B cell (primary cell): ENCODE data around the gene CYFIP1. TPM values are rescaled to one million over a fixed set of nuclear protein-coding genes. Genes with fewer than 3 reads are reported as not detected.

Experiments used
- ATAC-seq: fragments of 200-7000 bp; cut with Tn5 transposase; one replicate; pipeline ENCODE4 v1.10.0; 2021; ENCODE audit warnings: low read depth, mild to moderate bottlenecking, moderate number of reproducible peaks, moderate library complexity
- CTCF ChIA-PET: fragments of 350-600 bp; sonication (Branson Sonifier 250); formaldehyde crosslinking; loops from one replicate; lab custom pipeline; 2021; ENCODE audit warnings: antibody characterized with exemption, inconsistent platforms; lab: Charles Lee
- POLR2A ChIA-PET: fragments of 350-600 bp; sonication (Branson Sonifier 250); formaldehyde crosslinking; loops from one replicate; lab custom pipeline; 2021; ENCODE audit warnings: antibody characterized with exemption; lab: Charles Lee
- DNase-seq: peaks from one replicate; pipeline ENCODE4 v3.0.0; 2013
- H2AFZ ChIP-seq: 2 replicates; pipeline ENCODE4 v1.6.1; 2012; ENCODE audit warnings: mild to moderate bottlenecking, low read depth, low read length; ENCODE audit not compliant: insufficient read depth, poor library complexity, severe bottlenecking
- H3K27ac ChIP-seq, 2 donors: 1 replicate in 1 of 2; 2 replicates in 1 of 2; pipeline ENCODE4 v1.5.1; 2012 to 2013; ENCODE audit warnings: low read length in 2 of 2, mild to moderate bottlenecking in 2 of 2, moderate library complexity in 1 of 2
- H3K27me3 ChIP-seq, 4 experiments: fragments of 200-600 bp in 1 of 4; sonication (generic) in 1 of 4; replicated peaks in 1 of 4; 1 replicate in 2 of 4; 2 replicates in 2 of 4; pipeline versions ENCODE4 v1.6.1 to v1.7.0; 2013 to 2016; ENCODE audit warnings: low read length in 3 of 4, mild to moderate bottlenecking in 2 of 4, mixed read lengths in 1 of 4, moderate library complexity in 1 of 4; ENCODE audit not compliant: insufficient read depth in 4 of 4, control insufficient read depth in 3 of 4; ENCODE audit errors: control extremely low read depth in 1 of 4
- H3K36me3 ChIP-seq, 2 experiments: replicated peaks in 1 of 2; 1 replicate in 1 of 2; 2 replicates in 1 of 2; pipeline versions ENCODE4 v1.6.1 to v1.7.1; 2013; ENCODE audit warnings: low read length in 1 of 2; ENCODE audit not compliant: insufficient read depth in 2 of 2, control insufficient read depth in 1 of 2; ENCODE audit errors: control extremely low read depth in 1 of 2, extremely low read depth in 1 of 2
- H3K4me1 ChIP-seq, 2 donors: fragments of 200-600 bp in 1 of 2; sonication (generic) in 1 of 2; 1 replicate in 1 of 2; 2 replicates in 1 of 2; pipeline versions ENCODE4 v1.5.1 to v1.6.1; 2013 to 2017; ENCODE audit warnings: low read length in 2 of 2; ENCODE audit not compliant: control insufficient read depth in 2 of 2, insufficient read depth in 2 of 2
- H3K4me2 ChIP-seq: replicated peaks from 2 replicates; pipeline ENCODE3; 2012; ENCODE audit warnings: mild to moderate bottlenecking, low read depth, low read length; ENCODE audit not compliant: poor library complexity, severe bottlenecking
- H3K4me3 ChIP-seq, 5 experiments: fragments of 200-600 bp in 1 of 5; sonication (generic) in 1 of 5; 1 replicate in 3 of 5; 2 replicates in 2 of 5; pipeline versions ENCODE4 v1.5.1 to v1.7.0; 2011 to 2016; ENCODE audit warnings: low read length in 4 of 5, mild to moderate bottlenecking in 4 of 5, low read depth in 2 of 5, control low read depth in 1 of 5, moderate library complexity in 1 of 5; ENCODE audit not compliant: insufficient read depth in 1 of 5; ENCODE audit errors: control extremely low read depth in 1 of 5, extremely low read depth in 1 of 5
- H3K79me2 ChIP-seq: fragments of 200-600 bp; sonication (generic); one replicate; pipeline ENCODE4 v1.6.0; 2016; ENCODE audit warnings: low read length; ENCODE audit not compliant: control insufficient read depth, insufficient read depth
- H3K9ac ChIP-seq: fragments of 200-600 bp; sonication (generic); 2 replicates; pipeline ENCODE4 v1.6.1; 2017; ENCODE audit warnings: mild to moderate bottlenecking, low read length, moderate library complexity
- H3K9me3 ChIP-seq, 3 donors: one replicate each; pipeline versions ENCODE4 v1.6.1 to v1.7.1; 2013; ENCODE audit warnings: low read length in 2 of 3; ENCODE audit not compliant: control insufficient read depth in 2 of 3, insufficient read depth in 1 of 3; ENCODE audit errors: control extremely low read depth in 1 of 3
- H4K20me1 ChIP-seq: 2 replicates; pipeline ENCODE4 v1.6.0; 2012; ENCODE audit warnings: mild to moderate bottlenecking, low read length; ENCODE audit not compliant: insufficient read depth, control insufficient read depth, poor library complexity, severe bottlenecking
- H3K27ac Mint-ChIP-seq: one replicate; pipeline ENCODE4 v1.8.0; 2021; ENCODE audit warnings: mixed read lengths
- H3K27me3 Mint-ChIP-seq: one replicate; pipeline ENCODE4 v1.8.0; 2021; ENCODE audit warnings: mixed read lengths
- H3K4me1 Mint-ChIP-seq: one replicate; pipeline ENCODE4 v1.8.0; 2021; ENCODE audit warnings: mixed read lengths
- H3K4me3 Mint-ChIP-seq: one replicate; pipeline ENCODE4 v1.8.0; 2021; ENCODE audit warnings: mixed read lengths
- H3K9me3 Mint-ChIP-seq: one replicate; pipeline ENCODE4 v1.8.0; 2022; ENCODE audit warnings: mixed read lengths; ENCODE audit not compliant: insufficient read depth
- EZH2 ChIP-seq: IDR thresholded peaks from 2 replicates; pipeline ENCODE4 v1.6.1; 2012; ENCODE audit warnings: borderline replicate concordance, low read depth, mild to moderate bottlenecking, moderate library complexity, low read length; ENCODE audit not compliant: insufficient read depth, poor library complexity, severe bottlenecking
- WGBS: methylation state at CpG from one replicate; pipeline ENCODE4 v1.1.5; 2013; ENCODE audit warnings: missing lambda C conversion rate; ENCODE audit not compliant: insufficient coverage; 5-methylcytosine and 5-hydroxymethylcytosine counted together
- intact Hi-C: fragments of 100-400 bp; cut with micrococcal nuclease; formaldehyde crosslinking; loops from one replicate; pipeline ENCODE4 v1.10.0; 2022
- polyA plus RNA-seq: library from polyadenylated mRNA; depleted of rRNA; stranded (reverse); fragments of >200 nt; gene quantifications from 2 replicates; pipeline ENCODE4 v1.2.3, GENCODE V29; 2012
- total RNA-seq, 2 donors: library from RNA; stranded (reverse); fragments of 120-200 nt in 1 of 2; gene quantifications; 1 replicate in 1 of 2; 2 replicates in 1 of 2; pipeline versions ENCODE4 v1.2.3 to v1.2.4, GENCODE V29; 2013 to 2022
- TF ChIP-seq, protein P1 (sequence below): fragments of 200-600 bp; IDR thresholded peaks from one replicate; pipeline ENCODE4 v1.8.0; 2022; ENCODE audit warnings: antibody characterized with exemption, mild to moderate bottlenecking

Gene CYFIP1
- total and polyA plus RNA-seq, 2 donors (not counting 1 experiment from before 2014, with no cell fraction given), result 6.2 to 13.5 TPM

DNA sequence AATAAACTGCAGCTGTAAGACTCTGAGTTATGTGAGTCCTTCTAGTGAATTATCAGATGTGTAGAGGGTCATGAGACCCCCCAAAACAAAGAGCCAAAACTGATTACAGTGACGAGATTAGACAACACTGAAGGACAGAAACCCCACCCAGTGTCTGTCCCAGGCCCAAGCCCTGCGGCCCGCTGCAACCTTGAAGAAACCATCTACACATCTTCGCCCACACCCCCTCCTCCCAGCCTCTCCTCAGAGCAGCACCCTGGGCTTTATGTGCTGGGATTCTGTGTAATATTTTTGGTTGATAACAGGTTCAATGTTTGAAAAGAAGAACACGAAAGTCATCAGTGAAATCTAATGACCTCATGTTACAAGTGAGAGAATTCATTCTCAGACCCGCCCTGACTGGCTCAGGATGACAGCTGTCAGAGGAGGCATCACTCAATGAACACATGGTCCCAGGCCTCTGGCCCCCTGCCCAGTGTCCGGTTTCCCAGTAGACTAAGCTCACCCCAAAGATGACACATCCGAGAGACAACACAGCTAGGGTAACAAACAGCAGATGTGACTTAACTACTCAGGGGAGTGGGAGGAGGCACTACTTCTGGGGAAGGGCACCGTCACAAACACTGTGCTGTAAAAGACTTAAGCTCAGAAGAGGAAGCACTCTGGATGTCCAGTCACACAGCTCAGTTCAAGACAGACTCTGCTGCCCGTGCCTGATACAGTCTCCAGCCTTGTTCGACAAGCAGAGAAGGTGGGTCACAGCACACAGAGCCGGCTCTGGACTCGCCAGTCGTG, 92.8 kb downstream of the CYFIP1 start:
- Histone ChIP-seq H4K20me1 (no peaks in the 10 kb centered on the region), H3K79me2 (no peaks in the 10 kb centered on the region), H3K27ac (no peak overlapping the region), H3K4me3 (no peak overlapping the region), H3K4me2 (no peak overlapping the region), H3K27me3 (no peaks in the 10 kb centered on the region), H3K9ac (no peak overlapping the region), H3K9me3 (no peaks in the 10 kb centered on the region), H3K36me3 (no peaks in the 10 kb centered on the region), H3K4me1 (no peaks in the 10 kb centered on the region), H2AFZ (no peak overlapping the region)
- Mint-ChIP-seq H3K4me3 (no peak overlapping the region), H3K27ac (no peak overlapping the region), H3K27me3 (no peaks in the 10 kb centered on the region), H3K9me3 (no peaks in the 10 kb centered on the region), H3K4me1 (no peaks in the 10 kb centered on the region)
- POLR2A ChIA-PET, result no interaction called here
- intact Hi-C loops, result no loop called here
- ATAC-seq (no peak), DNase-seq (no peak)
- TF ChIP-seq EZH2, result no peak
- TF ChIP-seq, protein P1, sequence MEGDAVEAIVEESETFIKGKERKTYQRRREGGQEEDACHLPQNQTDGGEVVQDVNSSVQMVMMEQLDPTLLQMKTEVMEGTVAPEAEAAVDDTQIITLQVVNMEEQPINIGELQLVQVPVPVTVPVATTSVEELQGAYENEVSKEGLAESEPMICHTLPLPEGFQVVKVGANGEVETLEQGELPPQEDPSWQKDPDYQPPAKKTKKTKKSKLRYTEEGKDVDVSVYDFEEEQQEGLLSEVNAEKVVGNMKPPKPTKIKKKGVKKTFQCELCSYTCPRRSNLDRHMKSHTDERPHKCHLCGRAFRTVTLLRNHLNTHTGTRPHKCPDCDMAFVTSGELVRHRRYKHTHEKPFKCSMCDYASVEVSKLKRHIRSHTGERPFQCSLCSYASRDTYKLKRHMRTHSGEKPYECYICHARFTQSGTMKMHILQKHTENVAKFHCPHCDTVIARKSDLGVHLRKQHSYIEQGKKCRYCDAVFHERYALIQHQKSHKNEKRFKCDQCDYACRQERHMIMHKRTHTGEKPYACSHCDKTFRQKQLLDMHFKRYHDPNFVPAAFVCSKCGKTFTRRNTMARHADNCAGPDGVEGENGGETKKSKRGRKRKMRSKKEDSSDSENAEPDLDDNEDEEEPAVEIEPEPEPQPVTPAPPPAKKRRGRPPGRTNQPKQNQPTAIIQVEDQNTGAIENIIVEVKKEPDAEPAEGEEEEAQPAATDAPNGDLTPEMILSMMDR, result no peak
- CTCF ChIA-PET, result no interaction called here
- WGBS, result 96% methylated on average over 9 of the region's 14 CpGs

DNA sequence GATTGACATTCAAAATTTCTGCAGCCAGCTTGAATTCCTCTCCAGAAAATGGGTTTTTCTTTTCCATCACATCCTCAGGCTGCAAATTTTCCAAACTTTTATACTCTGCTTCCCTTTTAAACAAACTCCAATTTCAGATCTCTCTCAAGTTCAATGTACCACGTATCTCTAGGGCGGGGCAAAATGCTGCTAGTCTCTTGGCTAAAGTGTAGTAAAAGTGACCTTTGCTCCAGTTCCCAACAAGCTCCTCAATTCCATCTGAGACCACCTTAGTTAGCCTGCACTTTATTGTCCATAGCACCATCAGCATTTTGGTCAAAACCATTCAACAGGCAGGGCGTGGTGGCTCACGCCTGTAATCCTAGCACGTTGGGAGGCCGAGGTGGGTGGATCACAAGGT, 95.0 kb downstream of the CYFIP1 start:
- TF ChIP-seq EZH2, result no peak
- Mint-ChIP-seq H3K27ac (no peak overlapping the region), H3K4me1 (no peaks in the 10 kb centered on the region), H3K27me3 (no peaks in the 10 kb centered on the region), H3K4me3 (no peak overlapping the region), H3K9me3 (no peaks in the 10 kb centered on the region)
- H3K4me2 ChIP-seq, result no peak overlapping the region
- H3K27me3 ChIP-seq, result no peaks in the 10 kb centered on the region
- no peaks in the 10 kb centered on the region for H3K9me3 ChIP-seq
- no peak for ATAC-seq
- intact Hi-C loops, result no loop called here
- WGBS, result 90% methylated on average over 3 of the region's 6 CpGs
- H3K27ac ChIP-seq, result no peak overlapping the region
- H3K9ac ChIP-seq, result no peak overlapping the region
- no peaks in the 10 kb centered on the region for H4K20me1 ChIP-seq
- H3K36me3 ChIP-seq, result no peaks in the 10 kb centered on the region
- no peaks in the 10 kb centered on the region for H3K4me1 ChIP-seq
- CTCF ChIA-PET, result no interaction called here
- H3K4me3 ChIP-seq, result no peak overlapping the region
- H3K79me2 ChIP-seq, result no peaks in the 10 kb centered on the region
- no peak for DNase-seq
- POLR2A ChIA-PET, result no interaction called here
- H2AFZ ChIP-seq, result no peak overlapping the region
